Measurements from ENCODE around the gene RASA2. TPM values are rescaled to one million over a fixed set of nuclear protein-coding genes. Genes with fewer than 3 reads are reported as not detected.

RASA2 gene
- total RNA-seq, 3 donors from 2014 or later: 15.5 to 22.5 (median 21.7) TPM

- no peak for DNase-seq
These were observed 27.8 kb upstream of the RASA2 start for GRCh38 chr3:141459008-141459407.

GRCh38 chr3:141460097-141460704 lies 26.6 kb upstream of the RASA2 start:
- intact Hi-C loops (cut with DNase I, micrococcal nuclease): no loop called here
- no peaks in the 10 kb centered on the region for H3K36me3 ChIP-seq (ENCODE audit: low read depth)

More at GRCh38 chr3:141459008-141459407, 27.8 kb upstream of the RASA2 start:
- intact Hi-C loops (cut with DNase I, micrococcal nuclease): loop anchor here in 1 of 2 donors (5.0 kb wide), 1 partner anchor 103 kb away; no protein-coding TSS in a partner anchor
- Histone ChIP-seq H3K9me3 (no peaks in the 10 kb centered on the region), H3K36me3 (ENCODE audit: low read depth) (no peaks in the 10 kb centered on the region), H3K4me3 (no peak overlapping the region), H3K4me1 (ENCODE audit: low read depth) (no peaks in the 10 kb centered on the region)
- no peak for ATAC-seq
- no peak for TF ChIP-seq CTCF (IDR thresholded peaks at IDR 0.05)

GRCh38 chr3:141462176-141462859 lies 24.5 kb upstream of the RASA2 start:
- no peak for TF ChIP-seq CTCF (IDR thresholded peaks at IDR 0.05)
- Histone ChIP-seq H3K36me3 (ENCODE audit: low read depth) (no peaks in the 10 kb centered on the region), H3K4me1 (ENCODE audit: low read depth) (no peaks in the 10 kb centered on the region), H3K9me3 (no peaks in the 10 kb centered on the region), H3K4me3 (no peak overlapping the region)
- ATAC-seq (no peak), DNase-seq (no peak)
- intact Hi-C loops (cut with DNase I, micrococcal nuclease): no loop called here

More at GRCh38 chr3:141460097-141460704, 26.6 kb upstream of the RASA2 start:
- DNase-seq (peak; percentile 80 to 97 (median 89)), ATAC-seq (peak; percentile 94)
- Histone ChIP-seq H3K4me1 (ENCODE audit: low read depth) (no peaks in the 10 kb centered on the region), H3K4me3 (no peak overlapping the region), H3K9me3 (no peaks in the 10 kb centered on the region)
- TF ChIP-seq CTCF (IDR thresholded peaks at IDR 0.05): peak; percentile 81

GRCh38 chr3:141465221-141465620 lies 21.6 kb upstream of the RASA2 start:
- DNase-seq: no peak

GRCh38 chr3:141466633-141467169 lies 20.1 kb upstream of the RASA2 start:
- Histone ChIP-seq H3K4me3 (no peak overlapping the region), H3K4me1 (ENCODE audit: low read depth) (no peaks in the 10 kb centered on the region), H3K36me3 (ENCODE audit: low read depth) (no peaks in the 10 kb centered on the region), H3K9me3 (no peaks in the 10 kb centered on the region)
- intact Hi-C loops (cut with DNase I, micrococcal nuclease): no loop called here
- DNase-seq (no peak), ATAC-seq (no peak)
- TF ChIP-seq CTCF (IDR thresholded peaks at IDR 0.05): no peak

More at GRCh38 chr3:141465221-141465620, 21.6 kb upstream of the RASA2 start:
- H3K9me3 ChIP-seq: no peaks in the 10 kb centered on the region
- no peaks in the 10 kb centered on the region for H3K4me1 ChIP-seq (ENCODE audit: low read depth)
- intact Hi-C loops (cut with DNase I, micrococcal nuclease): no loop called here
- no peak for ATAC-seq
- no peak overlapping the region for H3K4me3 ChIP-seq
- no peaks in the 10 kb centered on the region for H3K36me3 ChIP-seq (ENCODE audit: low read depth)
- TF ChIP-seq CTCF (IDR thresholded peaks at IDR 0.05): no peak

Data from mucosa of descending colon (tissue), 3 donors.